ENCODE results near the gene SAP30L.

GRCh38 chr5:154419236-154419635 is 26.6 kb upstream of the SAP30L start:
- TF ChIP-seq CTCF (IDR thresholded peaks at IDR 0.05) (no peak), POLR2A (IDR thresholded peaks at IDR 0.05) (no peak)
